Stimulated activated CD4-positive, alpha-beta T cell treated with anti-CD3 and anti-CD28 coated beads, TNF-alpha, amount 100 ng/mL, for 1 hour (primary cell): ENCODE data around the gene PIK3R1.

Experiments used
- DNase-seq, 3 donors: peaks; one replicate each; pipeline ENCODE4 v3.0.0-alpha.2; 2020; ENCODE audit warnings: low read depth in 3 of 3, low spot score in 1 of 3

PIK3R1 gene

DNA sequence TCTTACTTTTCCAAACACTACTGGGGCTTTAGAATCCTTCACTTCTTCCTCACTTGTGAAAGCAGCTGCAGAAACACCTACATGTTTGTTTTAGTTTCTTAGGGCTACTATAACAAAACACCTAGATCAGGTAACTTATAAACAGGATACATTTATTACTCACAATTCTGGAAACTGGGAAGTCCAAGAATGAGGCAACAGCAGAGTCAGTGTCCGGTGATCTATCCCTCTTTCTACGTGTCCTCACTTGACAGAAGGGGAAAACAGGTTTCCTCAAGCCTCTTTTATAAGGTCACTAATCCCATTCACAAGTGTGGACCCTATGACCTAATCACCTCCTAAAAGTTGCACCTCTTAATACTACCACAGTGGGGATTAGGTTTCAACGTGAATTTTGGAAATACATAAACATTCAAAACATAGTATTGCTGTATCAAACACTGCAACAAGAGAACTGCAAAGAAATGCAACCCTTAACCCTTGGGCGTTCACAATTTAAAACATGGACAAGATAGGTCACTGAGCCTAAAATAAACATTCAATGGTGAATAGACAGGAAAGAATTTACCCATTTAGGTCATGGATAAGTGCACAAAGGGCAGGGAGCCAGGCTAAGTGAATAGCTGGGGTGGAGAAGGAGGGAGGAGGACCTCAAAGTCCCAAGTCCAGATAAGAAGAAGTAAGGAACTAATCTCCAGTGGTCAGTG lies 104.3 kb downstream of the PIK3R1 start:
- no peak for DNase-seq

DNA sequence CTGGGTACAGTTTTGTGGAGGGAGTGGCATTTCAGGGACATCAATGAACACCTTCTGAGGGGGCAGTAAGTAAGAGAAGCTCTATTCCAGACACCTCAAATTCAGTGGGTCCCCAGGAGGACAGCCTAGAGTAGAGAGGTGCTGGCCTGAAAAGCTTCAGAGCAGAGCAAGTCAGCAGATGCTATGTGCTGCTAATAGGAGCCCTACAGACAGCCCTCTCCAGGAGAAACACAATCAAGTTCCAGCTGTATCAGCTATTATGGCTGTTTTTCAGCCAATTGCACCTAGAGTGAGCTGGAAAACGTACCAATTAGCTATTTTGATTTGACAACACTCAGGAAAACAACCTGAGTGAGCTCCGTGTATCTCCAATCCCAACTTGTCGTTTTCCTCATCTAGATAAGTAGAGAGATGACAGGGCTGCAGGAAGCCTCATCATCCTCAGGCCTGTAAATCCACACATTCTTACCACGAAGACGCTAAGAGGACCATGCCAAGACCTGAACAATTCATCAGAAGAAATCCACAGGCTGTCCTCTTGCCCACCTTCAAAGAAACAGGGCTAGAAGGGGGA lies 104.9 kb downstream of the PIK3R1 start:
- DNase-seq = no peak

DNA sequence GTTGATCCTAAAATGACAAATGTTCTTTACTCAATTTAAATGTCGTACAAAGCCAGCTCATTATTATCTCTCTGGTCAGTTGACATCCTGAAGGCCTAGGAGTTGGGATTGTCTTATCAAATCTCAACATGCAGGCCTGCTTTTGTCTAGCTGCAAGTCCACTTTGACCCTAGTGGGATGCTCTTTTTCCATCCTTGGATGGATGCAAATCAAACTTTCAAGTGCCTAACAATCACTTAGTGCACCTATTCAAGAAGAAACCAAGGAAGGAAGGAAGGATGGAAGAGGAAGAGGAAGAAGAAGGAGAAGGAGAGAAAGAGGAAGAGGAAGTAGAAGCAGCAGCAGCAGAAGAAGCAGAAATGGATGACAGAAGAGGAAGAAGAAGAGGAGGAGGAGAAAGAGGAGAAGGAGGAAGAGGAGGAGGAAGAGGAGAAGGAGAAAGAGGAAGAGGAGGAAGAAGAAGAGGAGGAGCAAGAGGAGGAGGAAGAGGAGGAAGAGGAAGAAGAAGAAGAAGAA lies 109.6 kb downstream of the PIK3R1 start:
- no peak for DNase-seq

DNA sequence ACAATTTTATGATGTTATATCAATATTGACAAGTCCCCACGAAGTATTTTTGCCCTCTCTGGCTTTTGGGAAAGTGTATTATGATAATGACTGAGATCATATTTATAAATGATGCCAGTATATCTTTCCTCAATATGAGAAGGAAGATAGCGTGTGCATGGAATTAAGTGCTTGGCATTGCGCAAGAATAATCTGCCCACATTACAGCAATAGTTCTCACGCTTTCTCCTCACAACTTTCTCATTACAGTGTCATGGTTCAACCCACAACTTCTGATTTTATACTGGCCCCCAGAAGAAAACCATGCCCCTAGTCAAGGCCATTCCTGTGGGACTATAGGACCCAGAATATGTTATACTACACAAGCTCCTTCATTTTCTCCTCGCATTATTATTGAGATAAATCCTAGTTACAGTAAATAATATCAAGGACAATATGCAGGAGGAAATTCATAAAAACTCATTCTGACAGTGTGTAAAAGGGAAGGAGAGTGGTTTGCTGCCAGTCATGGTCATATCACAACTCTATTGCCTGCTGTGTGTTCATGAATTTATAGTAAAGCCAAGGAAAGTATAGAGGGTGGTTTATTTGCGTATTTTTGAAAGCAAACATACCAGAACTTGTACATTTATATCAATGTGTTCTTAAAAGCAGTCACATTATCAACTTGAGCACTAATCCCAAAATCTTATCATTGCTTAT lies 114.1 kb downstream of the PIK3R1 start:
- DNase-seq = no peak

DNA sequence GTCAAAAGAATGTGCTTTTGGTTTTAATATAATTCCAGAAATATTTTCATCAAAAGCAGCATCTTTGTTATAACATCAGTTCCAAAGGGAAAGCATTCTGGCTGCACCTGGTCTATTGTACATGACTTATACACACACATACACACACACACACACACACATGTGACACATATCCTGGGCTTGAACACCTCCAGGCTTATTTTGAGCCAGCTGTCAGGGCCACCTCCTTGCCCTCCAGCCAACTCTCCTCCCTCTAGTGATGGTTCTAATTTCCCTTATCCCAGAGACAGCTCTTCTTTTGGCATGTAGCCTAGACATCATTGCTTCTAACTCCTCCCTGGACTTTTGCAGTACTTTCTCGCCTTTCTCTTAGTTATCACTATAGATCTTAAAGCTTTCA lies 115.0 kb downstream of the PIK3R1 start:
- DNase-seq = no peak

DNA sequence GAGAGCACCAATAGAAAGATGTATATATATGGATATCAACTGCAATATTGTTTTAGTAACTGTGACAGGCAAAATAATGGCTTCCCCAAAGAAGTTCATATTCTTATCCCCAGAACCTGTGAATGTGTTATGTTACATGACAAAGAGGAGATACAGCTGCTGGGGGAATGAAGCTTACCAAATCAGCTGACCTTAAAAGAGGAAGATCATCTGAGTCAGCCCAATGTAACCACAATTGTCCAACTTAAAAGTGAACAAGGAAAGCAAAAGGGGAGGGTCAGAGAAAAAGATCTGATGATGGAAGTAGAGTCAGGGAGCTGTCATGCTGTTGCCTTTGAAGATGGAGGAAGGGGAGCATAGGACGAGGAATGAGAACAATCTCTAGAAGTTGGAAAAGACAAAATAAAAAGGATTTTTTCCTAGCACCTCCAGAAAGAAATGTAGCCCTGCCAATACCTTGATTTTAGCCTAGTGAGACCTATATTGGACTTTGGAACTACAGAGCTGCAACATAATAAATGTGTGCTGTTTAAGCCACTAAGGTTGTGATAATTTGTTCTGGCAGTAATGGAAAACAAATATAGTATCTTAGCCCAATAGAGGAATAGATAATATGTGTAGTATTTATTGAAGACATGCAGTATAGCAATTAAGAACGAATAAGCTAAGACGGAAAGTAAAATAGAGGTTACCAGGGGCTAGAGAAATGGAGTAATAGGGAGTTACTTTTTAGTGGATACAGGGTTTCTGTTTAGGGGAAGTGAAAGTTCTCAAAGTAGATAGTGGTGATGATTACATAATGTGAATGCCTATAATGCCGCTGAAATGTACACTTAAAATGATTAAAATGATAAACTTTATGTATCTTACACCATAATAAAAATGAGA lies 115.9 kb downstream of the PIK3R1 start:
- no peak for DNase-seq

DNA sequence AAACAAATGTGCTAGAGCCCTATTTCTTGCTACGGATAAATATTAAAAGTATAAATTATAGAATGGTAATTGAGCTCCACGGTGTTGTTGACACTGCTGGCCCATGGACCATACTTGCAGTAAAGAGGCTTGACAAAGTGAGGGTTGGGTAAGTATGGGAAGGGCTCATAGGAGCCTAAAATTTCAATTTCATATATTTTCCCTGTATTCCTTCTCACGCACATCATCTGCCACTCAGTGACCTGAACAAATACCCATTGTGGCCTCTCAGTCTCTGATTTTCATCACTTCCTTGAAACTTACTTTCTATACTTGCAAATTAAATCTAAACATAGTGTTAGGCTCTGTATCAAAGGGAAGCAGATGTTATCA lies 116.5 kb downstream of the PIK3R1 start:
- no peak for DNase-seq

DNA sequence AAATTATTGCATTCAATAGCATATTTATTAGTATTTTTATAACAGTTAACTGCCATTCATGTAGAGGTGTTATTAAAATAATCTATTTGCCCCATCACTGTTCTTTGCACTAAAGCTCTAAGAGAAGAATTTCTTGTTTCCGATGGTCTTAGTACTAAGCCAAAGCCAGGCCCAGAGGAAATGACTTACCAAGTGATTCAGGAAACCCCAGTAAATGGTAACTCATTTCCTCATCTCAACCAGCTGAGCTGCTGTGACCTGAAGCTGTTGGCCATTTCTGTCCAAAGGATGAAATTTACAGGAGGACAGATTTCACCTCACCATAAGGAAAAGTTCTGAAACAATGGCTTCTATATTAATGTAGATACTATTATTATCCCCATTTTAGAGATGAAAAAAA lies 117.0 kb downstream of the PIK3R1 start:
- DNase-seq = no peak

DNA sequence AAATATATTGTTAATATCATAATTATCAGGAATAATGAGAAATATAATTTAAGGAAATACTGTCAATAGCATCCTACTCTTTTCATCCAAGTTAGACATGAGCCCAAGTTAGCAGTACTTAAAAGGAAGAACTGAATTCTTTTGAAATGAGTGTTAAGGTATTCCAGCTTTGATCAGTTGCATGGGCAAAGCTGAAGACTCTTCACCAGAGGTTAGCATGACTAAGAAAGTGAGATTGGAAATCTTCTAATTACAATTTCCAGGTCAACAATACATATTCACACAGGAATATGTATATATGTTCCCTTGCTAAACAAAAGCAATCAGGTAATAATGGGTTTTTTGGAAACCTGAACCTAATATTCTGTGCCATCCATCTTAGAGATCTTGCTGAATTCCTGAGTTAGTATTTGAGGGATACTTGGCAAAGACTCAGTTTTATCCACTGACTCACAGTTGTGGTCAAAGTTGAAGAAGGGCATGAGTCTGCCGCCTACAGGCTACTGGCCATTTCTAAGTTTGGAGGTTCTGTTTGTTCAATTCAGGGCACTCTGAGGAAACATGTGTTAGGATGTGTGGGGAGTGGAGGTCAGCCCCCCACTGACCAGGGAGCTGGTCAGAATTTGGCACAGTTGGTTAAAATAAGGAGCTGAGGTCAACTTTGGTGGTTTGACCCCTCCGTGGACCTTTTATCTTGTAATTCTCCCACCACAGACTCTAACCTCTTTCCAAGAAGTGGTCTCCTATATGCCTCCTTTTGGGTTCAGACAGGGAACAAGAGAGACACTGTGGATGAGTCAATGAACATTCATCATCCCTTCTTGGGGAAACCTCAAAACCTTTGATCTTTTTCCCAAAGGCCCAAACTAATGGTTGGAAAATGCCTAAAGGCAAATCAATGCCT lies 118.3 kb downstream of the PIK3R1 start:
- no peak for DNase-seq

DNA sequence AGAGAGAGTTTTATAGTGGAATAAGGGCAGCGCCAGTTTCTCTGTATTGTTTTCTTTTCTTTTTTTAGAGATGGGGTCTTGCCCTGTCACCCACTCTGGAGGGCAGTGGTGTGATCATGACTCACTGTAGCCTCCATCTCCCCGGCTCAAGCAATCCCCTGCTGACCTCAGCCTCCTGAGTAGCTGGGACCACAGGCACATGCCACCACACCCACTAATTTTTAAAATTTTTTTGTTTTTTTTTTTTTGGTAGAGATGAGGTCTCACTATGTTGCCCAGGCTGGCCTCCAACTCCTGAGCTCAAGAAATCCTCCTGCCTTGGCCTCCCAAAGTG lies 119.0 kb downstream of the PIK3R1 start:
- no peak for DNase-seq

DNA sequence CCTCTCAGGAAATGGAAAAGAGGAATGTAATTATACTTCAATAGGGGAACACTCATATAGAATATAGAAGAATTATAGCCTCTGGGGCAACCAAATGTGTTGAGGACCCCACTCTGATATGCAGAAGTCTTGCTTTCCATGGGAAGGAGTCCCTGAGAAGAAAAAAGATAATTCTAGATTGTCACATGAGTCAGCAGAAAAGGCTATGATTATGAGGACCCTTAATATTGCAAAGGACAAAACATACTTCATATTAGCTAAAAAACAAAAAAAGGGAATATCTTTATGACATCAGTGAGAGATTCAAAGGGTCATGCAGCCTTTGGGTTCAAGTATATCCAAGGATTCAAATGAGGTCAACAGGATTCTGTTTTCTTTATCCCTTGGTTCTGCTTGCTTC lies 119.5 kb downstream of the PIK3R1 start:
- DNase-seq = no peak

DNA sequence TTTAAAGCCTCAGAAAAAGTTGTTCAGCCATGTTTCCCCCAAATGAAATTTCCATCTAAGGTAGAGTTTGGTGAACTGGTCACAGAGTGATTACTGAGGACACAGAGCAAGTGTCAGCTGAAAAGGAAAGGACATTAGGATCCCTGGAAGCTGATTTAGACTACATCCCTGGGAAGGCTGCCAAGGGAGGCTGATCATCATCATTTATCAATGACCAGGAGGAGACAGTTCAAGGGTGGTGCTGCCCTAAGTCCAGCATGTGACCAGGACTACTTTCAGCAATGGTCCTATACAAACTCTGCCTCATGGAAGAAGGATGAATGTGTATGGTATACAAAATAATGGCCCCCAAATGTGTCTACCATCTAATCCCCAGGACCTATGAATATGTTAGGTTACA lies 120.6 kb downstream of the PIK3R1 start:
- no peak for DNase-seq

DNA sequence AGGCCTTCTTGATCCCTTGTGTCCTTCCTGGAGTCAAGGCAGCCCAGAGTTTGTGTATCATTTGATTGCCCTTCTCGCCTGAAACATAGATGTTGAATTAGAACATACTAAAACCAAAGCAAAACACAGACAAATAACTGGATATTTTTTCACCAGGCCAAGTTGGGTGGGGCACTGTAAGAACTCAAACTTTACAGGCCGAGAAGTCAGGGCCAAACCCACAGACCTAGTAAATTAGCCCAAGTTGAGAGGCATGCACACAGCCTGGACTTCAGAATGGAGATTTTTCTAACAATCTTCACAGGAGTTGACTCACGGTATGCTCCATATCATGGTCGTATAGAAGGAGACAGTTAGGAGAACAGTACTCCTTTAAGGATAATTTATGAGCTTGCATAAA lies 121.7 kb downstream of the PIK3R1 start:
- DNase-seq = no peak

DNA sequence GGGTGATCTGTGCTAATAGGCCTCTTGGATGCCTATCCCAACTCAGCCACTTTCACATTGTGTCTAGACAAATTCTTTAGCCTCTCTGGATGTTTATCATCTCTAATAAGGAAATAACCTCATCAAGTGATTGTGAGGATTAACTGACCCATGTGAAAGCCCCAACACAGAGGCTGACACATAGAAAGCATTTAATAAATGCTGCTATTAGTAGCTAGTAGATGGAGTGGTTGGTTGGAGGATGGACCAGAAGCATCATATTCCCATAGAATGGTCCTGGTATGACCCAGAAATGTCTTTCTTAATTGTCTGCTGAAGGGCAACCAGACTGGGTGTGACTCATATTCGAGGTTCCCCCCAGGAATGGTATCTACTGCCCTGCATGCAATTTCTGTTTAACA lies 124.4 kb downstream of the PIK3R1 start:
- DNase-seq = no peak

DNA sequence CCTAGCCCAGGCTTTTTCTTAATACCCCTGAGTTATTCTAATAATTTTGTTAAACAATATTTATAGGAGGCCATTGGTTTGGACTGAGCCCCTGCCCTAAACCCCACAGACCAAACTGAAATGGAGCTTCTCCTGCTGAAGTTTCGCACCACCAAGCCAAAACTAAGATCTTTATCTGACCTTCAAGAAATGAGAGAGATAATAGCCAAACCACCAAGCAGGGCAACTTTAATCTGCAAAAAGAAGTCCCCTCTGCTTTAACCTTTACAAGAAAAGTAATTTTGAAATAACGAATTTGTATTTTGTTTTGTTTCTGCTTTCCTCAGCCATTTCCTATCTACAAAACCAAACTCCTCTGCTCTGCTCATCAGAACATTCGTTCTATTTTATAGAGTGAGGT lies 125.5 kb downstream of the PIK3R1 start:
- no peak for DNase-seq

DNA sequence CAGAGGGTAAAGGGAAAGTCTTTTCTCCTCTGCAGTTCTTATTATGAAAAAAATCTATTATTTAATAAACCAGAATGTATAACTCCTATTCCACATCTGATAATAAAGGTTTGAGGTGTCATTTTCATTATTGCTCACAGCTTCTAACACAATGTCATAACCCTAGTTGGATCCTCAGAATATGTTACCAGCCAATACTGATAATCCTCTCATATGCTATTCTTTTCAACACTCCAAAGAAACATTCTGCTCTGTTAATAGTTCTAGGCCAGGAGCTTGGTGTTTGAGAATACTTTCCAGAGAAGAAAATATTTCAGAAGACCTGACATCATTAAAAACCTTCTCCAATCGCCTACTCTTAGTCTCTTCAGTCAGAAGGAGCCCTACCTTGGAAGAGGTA lies 127.1 kb downstream of the PIK3R1 start:
- no peak for DNase-seq

DNA sequence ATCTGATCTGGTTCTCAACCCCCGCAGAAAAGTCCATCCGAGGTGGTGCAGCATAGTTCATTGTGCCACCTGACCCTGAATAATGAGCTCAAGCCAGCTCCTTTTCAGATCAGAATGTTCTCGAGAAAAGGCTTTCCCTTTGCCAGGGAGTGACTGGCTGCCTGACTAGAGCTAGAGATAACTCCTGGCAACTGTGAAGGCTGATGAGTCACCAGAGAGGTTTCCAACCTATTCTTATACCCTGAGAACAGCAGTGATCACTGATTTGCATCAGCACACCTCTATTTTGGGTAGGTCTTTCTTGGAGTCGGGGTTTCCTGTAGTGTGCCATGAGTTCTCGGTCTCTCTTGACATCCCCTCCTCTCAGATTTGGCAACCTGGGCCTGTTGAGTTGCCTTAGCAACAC lies 127.9 kb downstream of the PIK3R1 start:
- no peak for DNase-seq

DNA sequence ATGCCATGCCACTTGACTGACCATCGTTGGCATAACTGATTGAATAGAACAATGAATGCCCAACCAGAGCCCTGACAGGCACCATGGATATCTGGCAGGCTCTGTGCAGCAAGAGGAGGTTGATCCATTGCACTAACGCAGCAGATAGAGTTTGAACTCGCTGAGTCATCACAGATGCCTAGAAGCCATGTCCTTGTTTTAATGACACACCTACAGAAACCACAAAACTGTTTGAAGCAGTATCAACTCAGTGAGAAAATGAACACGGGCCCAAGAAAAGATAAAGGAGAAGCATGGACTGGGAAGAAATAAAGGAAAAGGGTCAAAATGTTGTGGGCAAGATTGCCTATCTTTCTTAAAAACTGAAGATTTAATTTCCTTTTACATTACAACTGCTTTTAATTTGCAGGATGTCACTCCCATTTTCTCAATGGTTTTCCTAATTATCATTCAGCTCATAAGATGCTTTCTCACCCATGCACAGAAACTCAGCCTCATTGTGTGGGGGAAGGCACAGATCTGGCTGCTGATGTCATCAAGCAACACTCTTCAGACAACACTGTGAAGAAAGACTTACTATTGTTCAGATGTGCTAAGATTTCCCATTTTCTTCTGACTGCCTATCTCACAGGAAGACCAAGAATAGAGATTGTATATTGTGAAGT lies 129.0 kb downstream of the PIK3R1 start:
- no peak for DNase-seq

DNA sequence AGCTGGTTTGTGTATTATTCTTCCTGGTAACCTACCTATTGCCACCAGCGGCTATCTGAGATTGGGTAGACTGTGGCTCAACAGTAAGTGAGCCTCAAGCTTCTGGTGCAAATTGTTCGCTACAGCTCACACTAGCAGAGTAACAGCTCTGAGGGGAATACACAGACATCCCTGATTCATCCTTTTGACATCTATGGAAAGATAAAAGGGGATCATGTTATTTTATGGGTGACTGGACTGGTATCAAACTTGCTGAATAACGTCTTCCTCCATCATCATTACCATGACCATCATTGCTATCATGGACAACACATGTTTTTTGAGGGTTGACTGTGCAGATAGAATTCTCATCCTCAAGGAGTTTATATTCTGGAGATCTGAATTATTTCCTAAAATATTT lies 129.6 kb downstream of the PIK3R1 start:
- DNase-seq = no peak

DNA sequence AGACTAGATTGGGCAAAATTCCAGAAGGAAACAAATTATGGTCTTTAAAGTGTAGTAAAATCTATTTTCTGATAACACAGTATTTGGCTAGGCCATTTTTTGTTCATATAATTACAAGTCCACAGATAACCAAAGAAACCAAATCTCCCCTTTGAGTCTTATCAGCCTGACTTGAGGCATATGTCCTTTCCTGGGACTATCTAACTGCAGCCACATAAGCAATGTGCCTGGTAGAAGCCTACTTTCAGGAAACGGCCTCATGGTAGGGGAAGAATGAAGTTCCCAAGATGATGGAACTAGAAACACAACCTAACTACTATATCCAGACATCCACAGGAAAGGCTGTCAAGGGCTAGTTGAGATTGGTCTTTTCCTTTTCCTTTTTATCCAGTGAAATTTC lies 130.0 kb downstream of the PIK3R1 start:
- no peak for DNase-seq
